WTC11 (cell line): ENCODE results near the gene PRR7. TPM values are rescaled to one million over a fixed set of nuclear protein-coding genes. Genes with fewer than 3 reads are reported as not detected.

Source experiments
- ATAC-seq: fragments of 200-7000 bp; cut with Tn5 transposase; 2 replicates; pipeline ENCODE4 v1.10.0; 2021; ENCODE audit warnings: mild to moderate bottlenecking, moderate library complexity
- CTCF ChIA-PET: fragments of 300-600 bp; sonication (Branson Sonifier 250); formaldehyde crosslinking; loops from one replicate; lab custom pipeline; 2021; ENCODE audit warnings: antibody characterized with exemption; lab: Charles Lee
- POLR2A ChIA-PET: fragments of 350-600 bp; sonication (Branson Sonifier 250); formaldehyde crosslinking; loops from one replicate; lab custom pipeline; 2021; ENCODE audit warnings: antibody characterized with exemption; lab: Charles Lee
- DNase-seq: peaks from one replicate; pipeline ENCODE4 v3.0.0; 2021; ENCODE audit warnings: low spot score
- H3K27ac Mint-ChIP-seq: 2 replicates; pipeline ENCODE4 v1.8.0; 2021; ENCODE audit warnings: mixed read lengths
- H3K27me3 Mint-ChIP-seq: 2 replicates; pipeline ENCODE4 v1.8.0; 2021; ENCODE audit warnings: low read depth, mild to moderate bottlenecking, moderate library complexity, mixed read lengths
- H3K36me3 Mint-ChIP-seq: 2 replicates; pipeline ENCODE4 v1.8.0; 2021; ENCODE audit warnings: mixed read lengths
- H3K4me1 Mint-ChIP-seq: 2 replicates; pipeline ENCODE4 v1.8.0; 2022; ENCODE audit warnings: mixed read lengths
- H3K4me3 Mint-ChIP-seq: 2 replicates; pipeline ENCODE4 v1.8.0; 2021; ENCODE audit warnings: mild to moderate bottlenecking, moderate library complexity, mixed read lengths
- H3K9me3 Mint-ChIP-seq: 2 replicates; pipeline ENCODE4 v1.8.0; 2021; ENCODE audit warnings: mixed read lengths
- ARID4B ChIP-seq: sonication (generic); formaldehyde crosslinking; IDR thresholded peaks from 2 replicates; pipeline ENCODE4 v1.8.0; 2023; ENCODE audit warnings: missing genetic modification reagents, mild to moderate bottlenecking, borderline replicate concordance
- CREB1 ChIP-seq: sonication (generic); formaldehyde crosslinking; IDR thresholded peaks from 2 replicates; pipeline ENCODE4 v1.8.0; 2023; ENCODE audit warnings: mild to moderate bottlenecking, missing genetic modification reagents
- CTCF ChIP-seq: fragments of 200-600 bp; IDR thresholded peaks from 2 replicates; pipeline ENCODE4 v1.8.0; 2022; ENCODE audit warnings: antibody characterized with exemption
- E2F1 ChIP-seq: sonication (generic); formaldehyde crosslinking; IDR thresholded peaks from 2 replicates; pipeline ENCODE4 v1.8.0; 2022; ENCODE audit warnings: mild to moderate bottlenecking, missing genetic modification reagents
- ERG ChIP-seq: fragments of 250-450 bp; sonication (Bioruptor Pico); IDR thresholded peaks from 2 replicates; pipeline ENCODE4 v1.8.0; 2021; ENCODE audit warnings: mild to moderate bottlenecking
- FOXP1 ChIP-seq: sonication (generic); formaldehyde crosslinking; IDR thresholded peaks from 2 replicates; pipeline ENCODE4 v1.8.0; 2022; ENCODE audit warnings: missing genetic modification reagents, mild to moderate bottlenecking, moderate library complexity, borderline replicate concordance
- HMGA2 ChIP-seq: fragments of 250-450 bp; sonication (Bioruptor Pico); IDR thresholded peaks from 2 replicates; pipeline ENCODE4 v1.4.0; 2021; ENCODE audit warnings: mild to moderate bottlenecking, moderate library complexity
- HMGXB4 ChIP-seq: sonication (generic); formaldehyde crosslinking; IDR thresholded peaks from 2 replicates; pipeline ENCODE4 v1.8.1; 2023; ENCODE audit warnings: mild to moderate bottlenecking, moderate library complexity, missing genetic modification reagents
- IRF1 ChIP-seq: sonication (generic); formaldehyde crosslinking; IDR thresholded peaks from 2 replicates; pipeline ENCODE4 v1.8.0; 2023; ENCODE audit warnings: missing genetic modification reagents
- MAX ChIP-seq: sonication (generic); formaldehyde crosslinking; IDR thresholded peaks from 2 replicates; pipeline ENCODE4 v1.8.0; 2022; ENCODE audit warnings: mild to moderate bottlenecking, missing genetic modification reagents
- MYBL2 ChIP-seq: sonication (generic); formaldehyde crosslinking; IDR thresholded peaks from 2 replicates; pipeline ENCODE4 v1.8.1; 2023; ENCODE audit warnings: mild to moderate bottlenecking, moderate library complexity, missing genetic modification reagents
- RELA ChIP-seq: sonication (generic); formaldehyde crosslinking; IDR thresholded peaks from 2 replicates; pipeline ENCODE4 v1.8.1; 2022; ENCODE audit warnings: missing genetic modification reagents, mild to moderate bottlenecking, borderline replicate concordance
- USF1 ChIP-seq: sonication (generic); formaldehyde crosslinking; IDR thresholded peaks from 2 replicates; pipeline ENCODE4 v1.8.0; 2022; ENCODE audit warnings: mild to moderate bottlenecking, missing genetic modification reagents
- ZNF263 ChIP-seq: sonication (generic); formaldehyde crosslinking; IDR thresholded peaks from 2 replicates; pipeline ENCODE4 v1.8.1; 2022; ENCODE audit warnings: low read depth, mild to moderate bottlenecking, moderate library complexity, missing genetic modification reagents
- total RNA-seq: library from RNA; stranded (reverse); gene quantifications from 3 replicates; pipeline ENCODE4 v1.2.3, GENCODE V29; 2021

Gene PRR7
- total RNA-seq, 1 experiment from 2014 or later: 13.1 TPM

- Mint-ChIP-seq H3K4me3 (peak within 1 kb of the TSS; percentile 84), H3K4me1 (peaks cover 18% of the 10 kb centered on the region), H3K27ac (peak within 1 kb of the TSS; percentile 98), H3K27me3 (peaks cover 5% of the 10 kb centered on the region), H3K36me3 (no peaks in the 10 kb centered on the region; the same call in 1 of the 2 replicates), H3K9me3 (no peaks in the 10 kb centered on the region)
- TF ChIP-seq FOXP1 (CRISPR knock-in tag) (peak; percentile 62; the same call in 1 of the 2 replicates), MAX (0 out of 2 replicates have a peak, but pooled peaks have one; percentile 38), IRF1 (CRISPR knock-in tag) (no peak), MYBL2 (peak; percentile 27; the same call in 1 of the 2 replicates), E2F1 (CRISPR knock-in tag) (no peak), ARID4B (CRISPR knock-in tag) (peak; percentile 60; the same call in 1 of the 2 replicates), HMGXB4 (CRISPR knock-in tag) (peak; percentile 54; the same call in 1 of the 2 replicates), HMGA2 (CRISPR knock-in tag) (no peak)
- ChIA-PET CTCF (interaction anchor here (0.6 to 9.4 kb wide), 26 partner anchors 10 to 754 kb away, joined by 3 to 95 read pairs (median 6); partner anchors contain the start of gene PFN3), POLR2A (interaction anchor here (0.5 to 2.2 kb wide), 19 partner anchors 11 to 129 kb away, joined by 3 to 19 read pairs (median 4); partner anchors contain the start of genes MXD3, PDLIM7, PRR7 and RGS14)
- ATAC-seq: no peak
- DNase-seq: peak; percentile 44
Measured at GRCh38 chr5:177426566-177427210, 19.9 kb upstream of the PRR7 start, which contains the start of gene GRK6. GRK6 (plus strand) TSS chr5:177426676; CDS start chr5:177426846, 170 bp downstream.

GRCh38 chr5:177427211-177427822 is 19.3 kb upstream of the PRR7 start:
- 0 out of 2 replicates have a peak overlapping the region, but pooled peaks have one; percentile 36 for H3K27ac Mint-ChIP-seq
- ChIA-PET CTCF (interaction anchor here (1.4 to 9.4 kb wide), 13 partner anchors 10 to 118 kb away, joined by 4 to 95 read pairs (median 8); partner anchors contain the start of gene PFN3), POLR2A (interaction anchor here (0.5 to 2.2 kb wide), 13 partner anchors 11 to 129 kb away, joined by 3 to 19 read pairs (median 4); partner anchors contain the start of gene PRR7)
- H3K4me1 Mint-ChIP-seq: peaks cover 18% of the 10 kb centered on the region
- DNase-seq (no peak), ATAC-seq (no peak)
- H3K4me3 Mint-ChIP-seq: peak overlapping the region; percentile 83
- peaks cover 5% of the 10 kb centered on the region for H3K27me3 Mint-ChIP-seq
- H3K36me3 Mint-ChIP-seq: no peaks in the 10 kb centered on the region; the same call in 1 of the 2 replicates
- H3K9me3 Mint-ChIP-seq: no peaks in the 10 kb centered on the region
- TF ChIP-seq ZNF263 (no peak), USF1 (0 out of 2 replicates have a peak, but pooled peaks have one; percentile 12), HMGXB4 (CRISPR knock-in tag) (peak; percentile 49; the same call in 1 of the 2 replicates), CREB1 (no peak), CTCF (no peak), RELA (CRISPR knock-in tag) (0 out of 2 replicates have a peak, but pooled peaks have one; percentile 21), ERG (no peak)
